GM12865 (cell line): ENCODE data around the gene MMS19.

Experiments used
- DNase-seq: peaks from one replicate; pipeline ENCODE4 v3.0.0; 2010; ENCODE audit warnings: low read depth
- H3K4me3 ChIP-seq: 2 replicates; pipeline ENCODE4 v1.5.1; 2011; ENCODE audit warnings: mild to moderate bottlenecking, low read depth, low read length, control low read depth
- TF ChIP-seq, protein P1 (sequence below): IDR thresholded peaks from 2 replicates; pipeline ENCODE4 v1.5.1; 2011; ENCODE audit warnings: low read length, control low read depth, low read depth, inconsistent platforms; ENCODE audit not compliant: insufficient read depth; ENCODE audit errors: missing control alignments

Gene MMS19

DNA sequence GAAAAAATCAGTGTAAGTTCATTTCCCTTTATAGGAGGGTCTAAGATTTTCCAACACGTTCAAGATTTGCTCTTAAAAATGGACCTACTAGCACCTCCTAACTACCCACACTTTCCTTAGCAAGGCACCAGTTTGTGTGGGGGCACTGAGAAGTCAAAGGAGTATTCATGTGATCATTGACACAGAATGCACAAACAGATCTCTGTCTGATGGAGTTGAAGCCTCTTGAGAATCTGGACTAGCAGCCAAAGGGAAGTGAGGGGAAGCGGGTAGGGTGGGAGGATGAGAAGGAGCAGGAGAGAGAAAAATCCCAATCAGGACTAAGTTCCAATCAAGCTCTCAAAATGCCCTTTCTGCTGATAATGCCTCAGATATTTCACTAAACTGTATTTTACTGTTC, 4.1 kb downstream of the MMS19 start:
- H3K4me3 ChIP-seq: no peak overlapping the region
- TF ChIP-seq, protein P1, sequence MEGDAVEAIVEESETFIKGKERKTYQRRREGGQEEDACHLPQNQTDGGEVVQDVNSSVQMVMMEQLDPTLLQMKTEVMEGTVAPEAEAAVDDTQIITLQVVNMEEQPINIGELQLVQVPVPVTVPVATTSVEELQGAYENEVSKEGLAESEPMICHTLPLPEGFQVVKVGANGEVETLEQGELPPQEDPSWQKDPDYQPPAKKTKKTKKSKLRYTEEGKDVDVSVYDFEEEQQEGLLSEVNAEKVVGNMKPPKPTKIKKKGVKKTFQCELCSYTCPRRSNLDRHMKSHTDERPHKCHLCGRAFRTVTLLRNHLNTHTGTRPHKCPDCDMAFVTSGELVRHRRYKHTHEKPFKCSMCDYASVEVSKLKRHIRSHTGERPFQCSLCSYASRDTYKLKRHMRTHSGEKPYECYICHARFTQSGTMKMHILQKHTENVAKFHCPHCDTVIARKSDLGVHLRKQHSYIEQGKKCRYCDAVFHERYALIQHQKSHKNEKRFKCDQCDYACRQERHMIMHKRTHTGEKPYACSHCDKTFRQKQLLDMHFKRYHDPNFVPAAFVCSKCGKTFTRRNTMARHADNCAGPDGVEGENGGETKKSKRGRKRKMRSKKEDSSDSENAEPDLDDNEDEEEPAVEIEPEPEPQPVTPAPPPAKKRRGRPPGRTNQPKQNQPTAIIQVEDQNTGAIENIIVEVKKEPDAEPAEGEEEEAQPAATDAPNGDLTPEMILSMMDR: no peak
- DNase-seq: no peak

DNA sequence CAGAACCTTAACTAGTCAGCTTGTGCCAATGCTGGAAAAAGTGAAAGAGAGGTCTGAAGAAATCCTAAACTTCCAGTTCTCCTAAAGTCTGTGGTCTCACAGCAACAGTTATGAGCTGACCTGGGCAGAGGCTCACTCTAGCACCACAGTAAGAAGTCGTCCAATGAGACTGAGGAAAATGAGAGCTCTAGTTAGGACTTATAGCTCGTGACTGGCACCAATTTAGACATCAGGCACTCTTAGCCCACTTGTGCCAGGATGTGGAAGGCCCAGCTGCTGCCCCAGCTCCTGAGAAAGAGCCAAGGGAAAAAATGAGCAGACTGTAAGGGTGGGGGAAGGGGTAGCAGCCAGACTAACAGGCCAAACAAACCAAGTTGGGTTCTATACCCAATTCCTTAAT, 7.6 kb downstream of the MMS19 start:
- no peak overlapping the region for H3K4me3 ChIP-seq
- TF ChIP-seq, protein P1: no peak
- DNase-seq: no peak

DNA sequence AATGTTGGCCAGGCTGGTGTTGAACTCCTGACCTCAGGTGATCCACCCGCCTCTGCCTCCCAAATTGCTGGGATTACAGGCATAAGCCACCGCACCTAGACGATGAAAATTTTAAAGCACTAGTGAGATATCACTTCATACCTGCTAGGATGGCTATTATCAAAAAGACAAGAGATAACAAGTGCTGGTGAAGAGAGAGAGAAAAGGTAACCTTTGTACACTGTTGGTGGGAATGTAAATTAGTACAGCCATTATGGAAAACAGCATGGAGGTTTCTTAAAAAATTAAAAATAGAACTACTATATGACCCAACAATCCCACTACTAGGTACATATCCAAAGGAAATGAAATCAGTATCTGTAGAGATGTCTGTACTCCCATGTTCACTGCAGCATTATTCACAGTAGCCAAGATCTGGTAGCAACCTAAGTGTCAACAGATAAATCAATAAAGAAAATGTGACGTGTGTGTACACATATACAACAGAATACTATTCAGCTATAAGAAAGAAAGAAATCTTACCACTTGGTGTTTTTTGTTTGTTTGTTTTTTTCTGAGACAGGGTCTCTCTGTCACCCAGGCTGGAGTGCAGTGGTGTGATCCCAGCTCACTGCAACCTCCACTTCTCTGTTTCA, 12.5 kb downstream of the MMS19 start:
- TF ChIP-seq, protein P1: no peak
- no peak overlapping the region for H3K4me3 ChIP-seq
- no peak for DNase-seq

DNA sequence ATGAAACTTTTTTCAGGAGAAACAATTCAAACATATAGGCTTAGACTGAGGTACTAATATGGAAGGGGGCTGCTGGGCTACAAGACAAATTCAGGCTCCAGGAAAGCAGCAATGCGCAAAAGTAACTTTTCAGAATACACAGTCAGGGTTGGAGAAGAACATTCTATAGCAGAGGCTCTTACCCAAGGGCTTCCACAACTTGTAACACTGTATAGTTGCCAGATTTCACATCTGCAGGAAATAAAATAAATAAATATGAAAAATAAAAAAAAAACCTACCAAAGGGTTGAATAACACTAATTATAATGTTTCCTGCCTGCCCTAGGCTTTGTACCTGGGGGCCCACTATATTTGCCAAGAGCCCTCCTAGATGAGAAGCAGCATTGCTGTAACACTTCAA, 14.3 kb downstream of the MMS19 start:
- TF ChIP-seq, protein P1: no peak
- H3K4me3 ChIP-seq: no peak overlapping the region
- DNase-seq: no peak

DNA sequence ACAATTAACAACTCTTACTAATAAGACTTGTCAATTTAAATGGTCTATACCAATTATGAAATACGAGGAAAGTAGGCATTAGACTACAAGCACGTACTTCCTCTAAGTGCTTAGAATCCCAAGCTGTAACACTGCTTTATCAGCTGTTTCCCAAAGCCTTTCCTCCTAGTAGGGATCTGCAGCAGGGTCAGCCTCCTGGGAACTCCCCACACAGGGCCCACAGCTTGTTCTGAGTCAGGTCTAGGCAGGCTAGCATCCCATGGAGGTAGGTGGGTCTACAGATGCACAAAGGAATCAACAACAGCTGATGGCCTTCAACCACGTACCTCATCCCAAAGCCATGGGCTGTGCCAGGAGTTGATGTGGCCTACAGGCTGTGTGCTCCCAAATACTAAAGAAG, 14.7 kb downstream of the MMS19 start:
- no peak overlapping the region for H3K4me3 ChIP-seq
- DNase-seq: no peak
- TF ChIP-seq, protein P1: no peak

DNA sequence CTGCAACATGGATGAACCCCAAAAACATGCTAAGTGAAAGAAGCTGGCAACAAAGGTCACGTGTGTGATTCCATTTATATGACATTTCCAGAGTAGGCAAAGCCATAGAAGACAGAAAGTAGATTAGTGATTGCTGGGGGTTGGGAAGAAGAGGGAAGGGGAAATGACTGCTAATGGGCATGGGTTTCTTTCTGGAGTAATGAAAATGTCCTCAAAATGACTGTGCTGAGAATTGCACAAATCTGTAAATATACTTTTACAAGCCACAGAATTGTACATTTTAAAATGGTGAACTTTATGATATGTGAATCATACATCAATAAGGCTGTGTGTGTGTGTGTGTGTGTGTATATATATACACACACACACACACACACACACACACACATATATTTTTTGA, 15.8 kb downstream of the MMS19 start:
- no peak overlapping the region for H3K4me3 ChIP-seq
- TF ChIP-seq, protein P1: no peak
- DNase-seq: no peak

DNA sequence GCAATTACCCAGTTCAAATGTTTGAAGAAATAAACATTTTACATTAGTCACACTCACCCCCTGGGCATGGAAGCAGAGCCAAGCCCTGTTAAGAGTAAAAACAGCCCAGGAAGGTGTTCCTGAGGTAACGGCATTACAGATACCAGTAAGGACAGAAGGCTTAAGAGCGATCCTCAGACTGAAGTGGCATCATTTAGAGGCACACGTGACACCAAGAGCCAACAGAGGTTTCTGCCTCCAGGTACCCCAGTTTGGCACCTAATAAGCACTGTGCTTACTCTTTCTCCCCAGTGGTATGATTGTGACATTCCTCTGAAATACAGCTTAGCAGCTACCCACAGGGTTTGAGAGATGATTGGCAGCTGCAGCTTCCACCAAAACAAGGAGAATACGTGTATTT, 17.2 kb downstream of the MMS19 start:
- no peak for DNase-seq

More for the DNA sequence above, 17.2 kb downstream of the MMS19 start:
- H3K4me3 ChIP-seq: no peak overlapping the region
- TF ChIP-seq, protein P1: no peak
